ENCODE results near the gene RTN1.

- TF ChIP-seq CTCF (IDR thresholded peaks at IDR 0.05) (no peak), POLR2A (IDR thresholded peaks at IDR 0.05) (no peak)
Measured at GRCh38 chr14:59547310-59547709, 323.3 kb downstream of the RTN1 start.
